Breast epithelium (tissue), 4 donors: Measurements from ENCODE around the gene POLR2I. TPM values are rescaled to one million over a fixed set of nuclear protein-coding genes. Genes with fewer than 3 reads are reported as not detected.

Experiments used
- DNase-seq, 2 donors: peaks; one replicate each; pipeline ENCODE4 v3.0.0-alpha.2; 2019; ENCODE audit warnings: low spot score in 2 of 2
- H3K27ac ChIP-seq, 2 donors: fragments of 200-600 bp; sonication (generic) in 1 of 2; one replicate each; pipeline ENCODE4 v1.5.1; 2016 to 2019; ENCODE audit warnings: mild to moderate bottlenecking in 1 of 2
- H3K27me3 ChIP-seq, 2 donors: fragments of 200-600 bp; sonication (generic) in 1 of 2; one replicate each; pipeline versions ENCODE4 v1.5.1 to v1.6.0; 2017 to 2019; ENCODE audit warnings: control low read depth in 1 of 2, mild to moderate bottlenecking in 1 of 2
- H3K36me3 ChIP-seq: fragments of 200-600 bp; one replicate; pipeline ENCODE4 v1.5.1; 2019
- H3K4me1 ChIP-seq, 2 donors: fragments of 200-600 bp; sonication (generic); one replicate each; pipeline ENCODE4 v1.5.1; 2016 to 2019; ENCODE audit warnings: control low read depth in 1 of 2
- H3K4me3 ChIP-seq, 3 donors: fragments of 200-600 bp; sonication (generic); 1 replicate in 2 of 3; 2 replicates in 1 of 3; pipeline ENCODE4 v1.5.1; 2016 to 2019; ENCODE audit warnings: mild to moderate bottlenecking in 3 of 3, moderate library complexity in 2 of 3
- H3K9me3 ChIP-seq, 2 donors: fragments of 200-600 bp; sonication (generic) in 1 of 2; one replicate each; pipeline ENCODE4 v1.5.1; 2016 to 2019; ENCODE audit warnings: control low read depth in 1 of 2
- POLR2A ChIP-seq: fragments of 450-650 bp; IDR thresholded peaks from one replicate; pipeline ENCODE4 v1.6.1; 2016; ENCODE audit warnings: antibody characterized with exemption, mild to moderate bottlenecking, moderate library complexity
- POLR2AphosphoS5 ChIP-seq, 3 donors: sonication (generic); formaldehyde crosslinking; IDR thresholded peaks; one replicate each; pipeline ENCODE4 v1.6.1; 2017; ENCODE audit warnings: antibody characterized with exemption in 3 of 3
- intact Hi-C: fragments of 100-400 bp; cut with DNase I; formaldehyde crosslinking; loops from one replicate; pipeline ENCODE4 v1.15.1; 2023; ENCODE audit warnings: low total_unique reads
- total RNA-seq, 3 donors: library from RNA; depleted of rRNA; stranded (reverse); fragments of >200 nt; gene quantifications; one replicate each; pipeline ENCODE4 v1.1.0, GENCODE V29; 2016
- TF ChIP-seq, protein P1 (sequence below), 3 donors: fragments of 450-650 bp; IDR thresholded peaks; one replicate each; pipeline ENCODE4 v1.5.1; 2016 to 2017; ENCODE audit warnings: antibody characterized with exemption in 3 of 3, mild to moderate bottlenecking in 3 of 3, moderate library complexity in 3 of 3

The POLR2I gene
- total RNA-seq, 3 donors from 2014 or later, result 44.2 to 68.2 (median 58.2) TPM

DNA sequence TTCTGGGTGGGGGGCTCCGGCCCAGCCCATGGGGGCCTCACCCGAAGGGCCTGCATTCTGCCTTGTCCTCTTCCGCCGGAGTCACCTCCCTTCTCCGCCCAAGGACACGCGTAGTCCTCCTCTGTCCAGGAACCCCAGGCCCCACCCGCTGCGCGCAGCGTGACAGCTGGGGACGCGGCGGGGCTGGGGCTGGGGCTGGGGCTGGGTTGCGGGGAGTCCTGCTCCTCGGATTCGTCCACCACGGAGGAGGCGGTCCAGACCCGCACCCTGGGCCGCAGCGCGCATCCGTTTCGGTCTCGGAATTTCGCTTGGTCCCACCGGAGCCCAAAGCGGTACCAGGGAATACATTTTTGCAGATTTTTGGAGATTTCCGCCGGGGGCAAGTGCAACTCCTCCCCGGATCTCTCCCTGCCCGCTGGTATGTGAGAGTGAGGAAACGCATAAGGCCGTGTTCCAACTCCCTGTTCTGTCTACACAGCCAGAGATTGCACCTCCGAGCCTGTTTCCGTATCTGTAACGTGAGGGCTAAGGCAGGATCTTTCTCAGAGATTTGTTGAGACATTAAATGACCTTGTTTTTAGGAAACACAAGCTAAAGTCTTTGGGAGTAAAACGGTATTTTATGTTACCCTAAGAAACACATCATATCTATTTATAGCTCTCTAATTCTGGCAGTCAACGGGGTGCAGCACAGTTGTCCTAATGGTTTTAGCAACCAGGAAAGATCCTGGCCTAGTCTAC is 37.8 kb upstream of the POLR2I start, which contains the start of gene COX7A1:
Gene COX7A1 (minus strand): TSS at position 96 of the 740 bp plus-strand sequence. CDS start 40 bp downstream, at position 56.
- Histone ChIP-seq H3K4me1 (peaks cover 0 to 3% of the 10 kb centered on the region in 2 donors), H3K4me3 (peak within 1 kb of the TSS; percentile 59 to 69 (median 64)), H3K27me3 (no peaks in the 10 kb centered on the region), H3K36me3 (no peaks in the 10 kb centered on the region), H3K27ac (peak within 1 kb of the TSS; percentile 96), H3K9me3 (no peaks in the 10 kb centered on the region)
- intact Hi-C loops, result no loop called here
- TF ChIP-seq, protein P1, sequence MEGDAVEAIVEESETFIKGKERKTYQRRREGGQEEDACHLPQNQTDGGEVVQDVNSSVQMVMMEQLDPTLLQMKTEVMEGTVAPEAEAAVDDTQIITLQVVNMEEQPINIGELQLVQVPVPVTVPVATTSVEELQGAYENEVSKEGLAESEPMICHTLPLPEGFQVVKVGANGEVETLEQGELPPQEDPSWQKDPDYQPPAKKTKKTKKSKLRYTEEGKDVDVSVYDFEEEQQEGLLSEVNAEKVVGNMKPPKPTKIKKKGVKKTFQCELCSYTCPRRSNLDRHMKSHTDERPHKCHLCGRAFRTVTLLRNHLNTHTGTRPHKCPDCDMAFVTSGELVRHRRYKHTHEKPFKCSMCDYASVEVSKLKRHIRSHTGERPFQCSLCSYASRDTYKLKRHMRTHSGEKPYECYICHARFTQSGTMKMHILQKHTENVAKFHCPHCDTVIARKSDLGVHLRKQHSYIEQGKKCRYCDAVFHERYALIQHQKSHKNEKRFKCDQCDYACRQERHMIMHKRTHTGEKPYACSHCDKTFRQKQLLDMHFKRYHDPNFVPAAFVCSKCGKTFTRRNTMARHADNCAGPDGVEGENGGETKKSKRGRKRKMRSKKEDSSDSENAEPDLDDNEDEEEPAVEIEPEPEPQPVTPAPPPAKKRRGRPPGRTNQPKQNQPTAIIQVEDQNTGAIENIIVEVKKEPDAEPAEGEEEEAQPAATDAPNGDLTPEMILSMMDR (IDR thresholded peaks at IDR 0.05), result no peak
- peak; percentile 14 for TF ChIP-seq POLR2A
- TF ChIP-seq POLR2AphosphoS5 (IDR thresholded peaks at IDR 0.05), result peak; percentile 14 to 68 (median 59)
- peak in 1 of 2 donors; percentile 67 for DNase-seq

DNA sequence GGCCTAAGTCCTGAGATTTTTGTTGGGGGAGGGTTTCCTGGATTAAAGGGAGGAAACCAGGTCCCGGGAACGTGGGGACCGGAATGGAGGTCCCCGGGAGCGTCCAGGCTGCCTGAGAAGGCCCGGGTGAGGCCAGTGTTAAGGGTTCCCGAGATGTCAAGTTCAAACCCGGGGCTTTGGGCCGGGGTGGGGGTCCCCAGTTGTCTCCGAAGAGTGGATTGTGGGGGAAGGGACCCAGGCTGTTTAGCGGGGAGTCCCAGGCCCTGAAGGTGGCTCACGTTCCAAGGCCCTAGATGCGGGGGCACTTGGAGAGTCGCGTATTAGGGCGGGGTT is 37.3 kb upstream of the POLR2I start:
- no peaks in the 10 kb centered on the region for H3K36me3 ChIP-seq
- H3K27ac ChIP-seq, result peak overlapping the region; percentile 96
- no peaks in the 10 kb centered on the region for H3K27me3 ChIP-seq
- H3K4me1 ChIP-seq, result peaks cover 0 to 3% of the 10 kb centered on the region in 2 donors
- H3K4me3 ChIP-seq, result peak overlapping the region; percentile 59 to 69 (median 64)
- TF ChIP-seq POLR2A, result no peak
- no peak for TF ChIP-seq POLR2AphosphoS5 (IDR thresholded peaks at IDR 0.05)
- TF ChIP-seq, protein P1 (IDR thresholded peaks at IDR 0.05), result no peak
- intact Hi-C loops, result no loop called here
- H3K9me3 ChIP-seq, result no peaks in the 10 kb centered on the region
- no peak for DNase-seq

DNA sequence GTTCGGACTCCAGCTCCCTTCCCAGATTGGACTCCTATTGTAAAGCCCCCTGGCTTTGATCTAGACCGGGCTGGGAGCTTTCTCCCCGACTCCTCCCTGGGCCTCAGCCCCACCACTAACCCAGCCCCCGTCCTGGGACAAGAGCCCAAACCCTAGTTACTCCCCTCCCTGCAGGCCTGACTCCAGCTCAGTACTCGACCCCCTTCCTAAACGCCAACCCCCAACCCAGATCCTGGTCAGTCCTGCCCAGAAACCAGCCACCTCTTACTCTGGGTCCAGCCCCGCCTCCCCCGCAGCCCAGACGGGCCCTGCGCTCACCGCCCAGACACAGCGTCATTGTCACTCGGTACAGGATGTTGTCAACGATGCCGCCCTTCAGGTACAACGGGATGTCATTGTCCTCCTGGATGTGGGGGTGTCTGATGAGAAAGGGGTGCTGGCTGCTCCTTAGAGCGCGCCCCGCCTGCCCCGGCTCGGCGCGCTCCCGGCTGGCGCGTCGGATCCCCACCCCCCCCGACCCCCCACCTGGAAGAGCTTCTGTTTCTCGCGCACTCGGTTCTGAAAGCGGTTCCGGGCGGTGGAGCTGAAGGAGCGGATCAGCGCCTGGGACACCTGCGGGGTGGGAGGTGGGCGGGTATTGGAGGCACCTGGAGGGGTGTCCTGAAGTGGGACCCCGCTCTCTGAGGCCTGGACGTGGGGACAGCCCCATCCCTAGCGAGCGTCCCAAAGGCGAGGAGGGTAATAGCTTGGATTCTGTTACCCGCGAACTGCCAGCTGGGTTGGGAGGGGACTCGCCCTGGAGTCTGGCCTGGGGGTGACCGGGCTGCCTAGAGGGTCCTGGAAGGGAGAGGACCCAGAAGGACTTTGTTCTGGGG is 36.7 kb upstream of the POLR2I start:
- TF ChIP-seq, protein P1 (IDR thresholded peaks at IDR 0.05), result no peak
- TF ChIP-seq POLR2AphosphoS5 (IDR thresholded peaks at IDR 0.05) (peak; percentile 36 to 76 (median 57)), POLR2A (peak; percentile 47)
- no peaks in the 10 kb centered on the region for H3K9me3 ChIP-seq
- no peaks in the 10 kb centered on the region for H3K27me3 ChIP-seq
- H3K4me1 ChIP-seq, result peaks cover 0 to 3% of the 10 kb centered on the region in 2 donors
- DNase-seq, result peak in 1 of 2 donors; percentile 84
- peak overlapping the region; percentile 96 for H3K27ac ChIP-seq
- intact Hi-C loops, result no loop called here
- no peaks in the 10 kb centered on the region for H3K36me3 ChIP-seq
- peak overlapping the region; percentile 59 to 69 (median 64) for H3K4me3 ChIP-seq

DNA sequence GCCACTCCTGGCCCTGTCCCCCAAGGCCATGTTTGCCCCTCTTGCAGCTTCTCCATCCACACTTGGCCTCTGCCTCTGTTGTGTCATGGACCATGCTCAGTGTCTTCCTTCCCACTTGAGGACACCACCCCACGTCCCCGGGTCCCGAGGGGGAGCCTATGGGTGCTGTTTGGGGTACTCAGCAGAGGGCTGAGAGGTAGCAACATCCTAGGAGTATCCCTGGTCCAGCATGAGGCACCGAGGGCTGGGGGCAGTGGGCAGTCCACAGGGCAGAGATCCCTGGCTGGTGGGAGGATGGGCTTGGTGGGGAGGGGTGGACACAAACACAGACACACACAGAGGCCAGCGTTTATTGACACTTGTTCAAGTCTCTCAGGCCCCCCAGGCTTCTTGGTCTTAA is 35.9 kb upstream of the POLR2I start:
- Histone ChIP-seq H3K4me3 (peak overlapping the region; percentile 59 to 69 (median 64)), H3K4me1 (peaks cover 0 to 3% of the 10 kb centered on the region in 2 donors), H3K27ac (peak overlapping the region; percentile 96), H3K27me3 (no peaks in the 10 kb centered on the region), H3K9me3 (no peaks in the 10 kb centered on the region), H3K36me3 (peaks cover 5% of the 10 kb centered on the region)
- no peak for DNase-seq
- intact Hi-C loops, result no loop called here
- TF ChIP-seq, protein P1 (IDR thresholded peaks at IDR 0.05), result no peak
- TF ChIP-seq POLR2AphosphoS5 (IDR thresholded peaks at IDR 0.05), result no peak
- no peak for TF ChIP-seq POLR2A
